Activated CD8-positive, alpha-beta T cell treated with anti-CD3 and anti-CD28 coated beads for 36 hours (primary cell): ENCODE data around the gene PARP1. TPM values are rescaled to one million over a fixed set of nuclear protein-coding genes. Genes with fewer than 3 reads are reported as not detected.

ENCODE experiments used
- ATAC-seq: fragments of 200-7000 bp; cut with Tn5 transposase; one replicate; pipeline ENCODE4 v1.10.0; 2021; ENCODE audit warnings: mild to moderate bottlenecking, moderate library complexity
- CTCF ChIA-PET: fragments of 350-600 bp; sonication (Branson Sonifier 250); formaldehyde crosslinking; loops from one replicate; lab custom pipeline; 2021; ENCODE audit warnings: antibody characterized with exemption; lab: Charles Lee
- POLR2A ChIA-PET: fragments of 350-600 bp; sonication (Branson Sonifier 250); formaldehyde crosslinking; loops from one replicate; lab custom pipeline; 2021; ENCODE audit warnings: antibody characterized with exemption; lab: Charles Lee
- DNase-seq: peaks from one replicate; pipeline ENCODE4 v3.0.0-alpha.2; 2020
- H3K27ac Mint-ChIP-seq: one replicate; pipeline ENCODE4 v1.8.0; 2021; ENCODE audit warnings: mild to moderate bottlenecking, mixed read lengths
- H3K27me3 Mint-ChIP-seq: one replicate; pipeline ENCODE4 v1.8.0; 2021; ENCODE audit warnings: mixed read lengths
- H3K36me3 Mint-ChIP-seq: one replicate; pipeline ENCODE4 v1.8.0; 2021; ENCODE audit warnings: low read depth, mixed read lengths
- H3K4me1 Mint-ChIP-seq: one replicate; pipeline ENCODE4 v1.8.0; 2021; ENCODE audit warnings: low read depth, mixed read lengths
- H3K4me3 Mint-ChIP-seq: one replicate; pipeline ENCODE4 v1.8.0; 2021; ENCODE audit warnings: mild to moderate bottlenecking, moderate library complexity, mixed read lengths
- H3K9me3 Mint-ChIP-seq: one replicate; pipeline ENCODE4 v1.8.0; 2021; ENCODE audit warnings: mixed read lengths
- CTCF ChIP-seq: fragments of 200-600 bp; IDR thresholded peaks from one replicate; pipeline ENCODE4 v1.8.0; 2022; ENCODE audit warnings: antibody characterized with exemption, mild to moderate bottlenecking
- intact Hi-C: fragments of 100-400 bp; cut with micrococcal nuclease; formaldehyde crosslinking; loops from one replicate; pipeline ENCODE4 v1.10.0; 2022
- total RNA-seq, 2 experiments: library from RNA; stranded (reverse); gene quantifications; one replicate each; pipeline ENCODE4 v1.2.3, GENCODE V29; 2021

The PARP1 gene
- total RNA-seq, 2 experiments from 2014 or later: 203 to 206 TPM

DNA sequence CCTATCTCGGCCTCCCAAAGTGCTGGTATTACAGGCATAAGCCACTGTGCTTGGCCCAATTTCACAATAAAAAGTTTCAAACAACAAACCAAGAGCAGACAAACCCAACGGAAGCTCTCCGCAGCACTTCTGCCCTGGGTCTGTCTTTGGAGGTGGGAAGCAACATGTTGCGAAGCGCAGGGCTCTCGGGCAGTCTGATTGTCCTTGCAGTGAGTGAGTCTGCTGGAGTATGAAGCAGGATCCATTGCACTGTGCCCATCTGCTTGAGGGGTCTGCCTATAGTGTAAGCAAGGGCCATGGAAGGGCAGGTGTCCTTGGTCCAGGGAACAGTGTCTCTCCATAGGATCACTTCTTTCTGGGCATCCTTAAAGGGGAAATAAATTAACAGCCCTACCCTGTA is 14.6 kb upstream of the PARP1 start:
- no peak overlapping the region for H3K27ac Mint-ChIP-seq
- no peak for DNase-seq
- CTCF ChIA-PET: interaction anchor here (0.8 to 10.8 kb wide), 9 partner anchors 9 to 265 kb away, joined by 3 to 95 read pairs (median 4); partner anchors contain the start of genes LIN9 and PARP1
- ATAC-seq: no peak
- H3K4me1 Mint-ChIP-seq: peaks cover 23% of the 10 kb centered on the region
- H3K4me3 Mint-ChIP-seq: no peak overlapping the region
- H3K9me3 Mint-ChIP-seq: no peaks in the 10 kb centered on the region
- no peak for TF ChIP-seq CTCF
- H3K36me3 Mint-ChIP-seq: no peaks in the 10 kb centered on the region
- intact Hi-C loops: loop anchor here (10.0 kb wide), 1 partner anchor 122 kb away; the partner anchor contains the start of gene STUM
- POLR2A ChIA-PET: interaction anchor here (1.4 kb wide), 1 partner anchor 14 kb away, joined by 4 read pairs; the partner anchor contains the start of gene PARP1
- no peaks in the 10 kb centered on the region for H3K27me3 Mint-ChIP-seq

GRCh38 chr1:226420897-226421296 is 13.0 kb upstream of the PARP1 start:
- H3K27ac Mint-ChIP-seq: no peak overlapping the region
- CTCF ChIA-PET: interaction anchor here (1.0 to 10.8 kb wide), 5 partner anchors 8 to 129 kb away, joined by 3 to 95 read pairs (median 4); partner anchors contain the start of gene PARP1

GRCh38 chr1:226420328-226420727 is 12.4 kb upstream of the PARP1 start:
- DNase-seq (no peak), ATAC-seq (no peak)
- ChIA-PET POLR2A (interaction anchor here (0.6 to 1.0 kb wide), 2 partner anchors 9 to 25 kb away, joined by 3 to 4 read pairs; no protein-coding TSS in a partner anchor), CTCF (interaction anchor here (1.0 to 10.8 kb wide), 6 partner anchors 9 to 130 kb away, joined by 3 to 95 read pairs (median 4); partner anchors contain the start of gene PARP1)
- Mint-ChIP-seq H3K27ac (no peak overlapping the region), H3K4me1 (peaks cover 12% of the 10 kb centered on the region), H3K27me3 (no peaks in the 10 kb centered on the region), H3K36me3 (no peaks in the 10 kb centered on the region), H3K9me3 (no peaks in the 10 kb centered on the region), H3K4me3 (no peak overlapping the region)
- intact Hi-C loops: loop anchor here (10.0 kb wide), 1 partner anchor 124 kb away; the partner anchor contains the start of gene STUM
- TF ChIP-seq CTCF: no peak

More at GRCh38 chr1:226420897-226421296, 13.0 kb upstream of the PARP1 start:
- Mint-ChIP-seq H3K4me1 (peaks cover 18% of the 10 kb centered on the region), H3K4me3 (no peak overlapping the region), H3K36me3 (no peaks in the 10 kb centered on the region), H3K9me3 (no peaks in the 10 kb centered on the region), H3K27me3 (no peaks in the 10 kb centered on the region)
- intact Hi-C loops: loop anchor here (10.0 kb wide), 1 partner anchor 124 kb away; the partner anchor contains the start of gene STUM
- POLR2A ChIA-PET: interaction anchor here (0.6 kb wide), 1 partner anchor 24 kb away, joined by 3 read pairs; no protein-coding TSS in a partner anchor
- DNase-seq: no peak
- no peak for TF ChIP-seq CTCF
- ATAC-seq: no peak

DNA sequence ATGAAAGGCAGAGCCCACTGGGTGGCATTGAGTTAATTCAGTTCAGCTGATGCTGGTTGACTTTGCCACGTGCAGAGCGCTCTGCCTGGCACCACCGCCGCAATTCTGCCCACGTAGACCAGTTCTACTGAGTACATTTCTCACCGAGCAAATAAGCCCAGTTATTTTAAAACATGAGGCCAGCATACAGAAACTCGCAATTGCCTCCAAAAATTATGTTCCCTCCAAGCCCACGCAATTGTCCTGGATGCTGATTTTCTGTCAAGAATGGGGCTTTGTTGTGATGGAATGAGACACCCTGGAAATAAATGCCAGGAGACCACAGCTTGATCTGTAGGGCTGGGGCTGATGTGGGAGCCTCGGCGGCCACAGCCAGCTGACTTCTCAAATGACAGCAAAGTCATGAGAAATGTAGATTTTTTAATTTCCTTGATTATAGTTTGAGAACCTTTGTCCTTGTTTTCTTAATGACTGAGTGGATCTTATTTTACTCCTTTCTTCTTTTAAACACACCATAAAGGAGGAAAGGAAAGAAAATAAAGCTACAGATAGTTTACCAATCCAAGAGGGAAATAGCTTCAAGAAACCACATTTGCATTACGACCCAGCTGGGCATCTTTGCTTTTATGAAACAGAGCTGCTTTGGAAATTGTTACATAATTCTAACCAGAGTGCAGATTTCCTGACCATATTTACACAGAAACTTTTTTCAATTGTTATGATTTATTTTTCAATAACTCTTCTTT is 11.6 kb upstream of the PARP1 start:
- no peak overlapping the region for H3K4me3 Mint-ChIP-seq
- DNase-seq (no peak), ATAC-seq (no peak)
- ChIA-PET POLR2A (interaction anchor here (0.6 to 1.0 kb wide), 2 partner anchors 10 to 11 kb away, joined by 3 to 4 read pairs; no protein-coding TSS in a partner anchor), CTCF (interaction anchor here (0.8 to 10.8 kb wide), 6 partner anchors 10 to 190 kb away, joined by 3 to 95 read pairs (median 3); partner anchors contain the start of gene PARP1)
- intact Hi-C loops: loop anchor here (10.0 kb wide), 1 partner anchor 125 kb away; the partner anchor contains the start of gene STUM
- H3K27me3 Mint-ChIP-seq: no peaks in the 10 kb centered on the region
- H3K9me3 Mint-ChIP-seq: no peaks in the 10 kb centered on the region
- no peaks in the 10 kb centered on the region for H3K36me3 Mint-ChIP-seq
- no peak overlapping the region for H3K27ac Mint-ChIP-seq
- peaks cover 12% of the 10 kb centered on the region for H3K4me1 Mint-ChIP-seq
- no peak for TF ChIP-seq CTCF
